GM03348 (cell line): ENCODE results near the gene VOPP1.
"Not testable (repeated sequence)": the region's sequence is repeated elsewhere in the genome, so short reads cannot be mapped to it uniquely, and the experiment has no call there.

Experiments used
- DNase-seq: peaks from one replicate; pipeline ENCODE4 v3.0.0; 2012; ENCODE audit warnings: low spot score

Gene VOPP1

DNA sequence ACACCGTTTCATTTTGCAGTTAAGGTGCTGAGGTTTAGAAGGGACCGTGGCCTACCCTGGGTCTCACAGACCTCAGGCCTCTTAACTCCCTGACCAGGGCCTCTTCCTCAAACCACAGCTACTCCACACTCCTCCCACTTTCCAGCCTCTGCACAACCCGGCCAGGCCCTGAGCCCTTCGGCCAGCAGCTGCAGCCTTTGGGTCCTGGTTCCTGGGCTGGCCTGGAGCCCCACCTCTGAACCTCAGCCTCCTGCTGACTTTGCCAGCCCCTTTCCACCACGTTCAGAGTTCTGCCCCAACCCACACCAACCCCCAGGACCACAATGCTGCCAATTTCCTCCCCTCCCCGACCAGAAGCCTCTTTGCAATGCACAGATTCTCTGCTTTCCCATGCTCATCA is 84.1 kb downstream of the VOPP1 start:
- no peak for DNase-seq

GRCh38 chr7:55486991-55487390 is 85.3 kb downstream of the VOPP1 start:
- DNase-seq: no peak

DNA sequence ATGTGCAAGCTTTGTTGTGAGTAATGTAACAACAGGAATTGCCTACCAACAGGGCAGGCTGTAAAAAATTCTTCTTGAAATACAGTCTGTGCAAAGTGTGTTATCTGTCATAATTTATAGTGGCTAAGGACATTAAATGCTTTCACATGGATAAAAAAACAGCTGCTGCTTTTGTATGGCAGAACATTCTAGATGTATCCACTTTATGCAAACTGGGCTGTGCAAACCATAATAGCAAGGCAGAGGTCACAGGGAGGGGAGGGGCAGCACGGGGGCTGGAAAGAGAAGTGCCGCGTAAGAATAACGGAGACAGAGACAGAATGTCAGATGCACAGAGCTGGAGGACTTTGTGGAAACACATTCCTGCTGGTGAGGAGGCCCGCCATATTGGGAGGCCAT is 86.1 kb downstream of the VOPP1 start:
- DNase-seq: no peak

- DNase-seq: no peak
Observed at GRCh38 chr7:55485501-55486191, 86.7 kb downstream of the VOPP1 start.

DNA sequence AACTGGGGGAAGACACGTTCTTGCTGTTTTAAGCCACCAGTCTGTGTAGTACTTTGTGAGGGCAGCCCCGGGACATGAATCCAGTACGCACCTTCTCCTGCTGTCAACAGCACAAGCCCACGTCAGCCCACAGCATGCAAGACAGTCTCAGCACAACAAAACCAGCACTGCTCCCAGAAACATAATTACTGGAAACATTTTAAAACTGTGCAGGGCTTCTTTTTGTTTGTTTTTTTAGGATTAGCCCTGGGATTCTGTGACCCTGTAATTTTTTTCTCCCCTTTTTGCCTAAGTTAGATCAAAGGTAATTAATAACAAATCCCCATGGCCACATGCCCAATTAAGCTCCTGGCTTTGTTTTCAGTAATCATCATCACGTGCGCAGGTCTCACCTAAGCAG is 87.5 kb downstream of the VOPP1 start:
- DNase-seq: no peak

DNA sequence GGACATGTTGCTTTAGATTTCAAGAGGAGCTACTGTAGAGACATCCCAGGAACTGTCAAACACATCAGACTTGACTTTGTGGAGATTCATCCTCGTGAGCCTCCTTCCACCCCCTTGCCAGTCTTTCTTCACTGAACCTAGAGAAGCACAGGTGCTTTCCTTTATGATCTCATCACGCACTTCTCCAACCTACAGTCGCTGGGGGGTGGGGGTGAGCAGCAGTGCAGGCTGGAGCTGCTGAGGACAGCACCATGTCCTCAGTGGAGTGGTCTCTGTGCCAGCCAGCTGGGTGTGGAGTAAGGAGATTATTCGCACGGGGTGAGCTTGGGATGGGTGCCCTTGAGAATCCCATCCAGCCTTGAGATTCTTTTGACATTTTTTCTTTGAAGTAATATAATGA is 88.1 kb downstream of the VOPP1 start:
- DNase-seq: no peak

GRCh38 chr7:55483046-55483445 is 89.3 kb downstream of the VOPP1 start:
- DNase-seq: no peak

- no peak for DNase-seq
Observed at GRCh38 chr7:55481155-55481554, 91.1 kb downstream of the VOPP1 start.

DNA sequence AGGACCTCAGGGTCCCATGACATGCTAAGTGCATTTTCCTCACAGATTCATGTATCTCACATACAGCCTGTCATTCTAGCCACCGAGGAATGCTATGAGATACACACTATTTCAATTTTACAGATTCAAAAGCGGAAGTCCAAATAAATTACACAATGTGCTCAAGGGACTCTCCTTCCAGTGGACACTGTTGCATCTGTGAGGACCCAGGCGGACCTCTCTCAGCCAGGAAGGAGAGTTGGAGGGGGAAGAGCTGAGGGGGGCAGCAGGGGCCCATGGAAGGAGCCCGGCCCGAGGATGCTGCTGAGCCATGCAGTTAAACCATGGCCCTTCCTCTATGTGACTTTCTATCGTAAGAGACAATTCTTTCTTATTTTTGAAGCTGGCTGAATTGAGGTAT is 93.6 kb downstream of the VOPP1 start:
- no peak for DNase-seq

GRCh38 chr7:55477781-55478374 is 94.4 kb downstream of the VOPP1 start:
- DNase-seq: peak; percentile 89

DNA sequence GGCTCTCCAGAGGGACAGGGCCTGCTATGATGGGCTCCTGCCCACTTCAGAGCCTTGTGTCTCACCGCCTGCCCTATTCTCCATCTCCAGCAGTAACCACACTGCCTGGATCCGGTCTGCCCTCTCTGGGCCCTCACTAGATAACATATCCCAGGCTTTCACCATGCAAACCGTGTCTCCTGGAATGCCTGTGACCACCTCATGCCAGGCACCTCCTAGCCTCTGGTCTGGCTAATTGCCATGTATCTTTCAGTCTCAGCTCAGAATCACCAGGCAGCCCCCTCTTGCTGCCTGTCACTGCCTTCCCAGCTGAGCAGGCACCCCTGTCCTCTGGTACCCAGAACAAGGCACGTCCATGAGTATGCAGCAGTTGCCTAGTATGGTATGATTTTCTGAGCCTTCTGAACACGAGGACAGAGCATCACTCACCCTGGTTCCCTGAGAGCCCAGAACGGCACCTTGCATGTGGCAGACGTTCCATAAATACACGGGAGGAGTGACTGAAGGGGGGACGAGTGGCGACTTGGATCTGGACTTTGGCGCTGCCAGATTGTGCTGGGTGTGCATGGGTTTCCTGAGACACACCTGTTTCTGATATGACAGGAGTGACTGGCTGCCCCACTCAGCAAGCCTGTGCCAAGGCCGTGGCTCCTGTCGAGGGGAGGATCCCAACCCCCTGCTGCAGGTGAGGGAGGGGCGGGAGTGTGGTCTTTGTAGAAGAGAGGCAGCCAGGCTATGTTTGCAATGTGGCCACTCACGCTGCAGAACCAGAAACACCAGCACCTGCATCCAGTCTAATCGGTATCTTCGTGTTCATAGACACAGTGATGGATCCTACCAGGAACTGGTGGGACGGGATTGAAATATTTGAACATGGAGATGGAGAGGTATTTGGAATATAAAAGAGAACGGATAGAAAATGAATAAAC is 95.2 kb downstream of the VOPP1 start:
- no peak for DNase-seq

DNA sequence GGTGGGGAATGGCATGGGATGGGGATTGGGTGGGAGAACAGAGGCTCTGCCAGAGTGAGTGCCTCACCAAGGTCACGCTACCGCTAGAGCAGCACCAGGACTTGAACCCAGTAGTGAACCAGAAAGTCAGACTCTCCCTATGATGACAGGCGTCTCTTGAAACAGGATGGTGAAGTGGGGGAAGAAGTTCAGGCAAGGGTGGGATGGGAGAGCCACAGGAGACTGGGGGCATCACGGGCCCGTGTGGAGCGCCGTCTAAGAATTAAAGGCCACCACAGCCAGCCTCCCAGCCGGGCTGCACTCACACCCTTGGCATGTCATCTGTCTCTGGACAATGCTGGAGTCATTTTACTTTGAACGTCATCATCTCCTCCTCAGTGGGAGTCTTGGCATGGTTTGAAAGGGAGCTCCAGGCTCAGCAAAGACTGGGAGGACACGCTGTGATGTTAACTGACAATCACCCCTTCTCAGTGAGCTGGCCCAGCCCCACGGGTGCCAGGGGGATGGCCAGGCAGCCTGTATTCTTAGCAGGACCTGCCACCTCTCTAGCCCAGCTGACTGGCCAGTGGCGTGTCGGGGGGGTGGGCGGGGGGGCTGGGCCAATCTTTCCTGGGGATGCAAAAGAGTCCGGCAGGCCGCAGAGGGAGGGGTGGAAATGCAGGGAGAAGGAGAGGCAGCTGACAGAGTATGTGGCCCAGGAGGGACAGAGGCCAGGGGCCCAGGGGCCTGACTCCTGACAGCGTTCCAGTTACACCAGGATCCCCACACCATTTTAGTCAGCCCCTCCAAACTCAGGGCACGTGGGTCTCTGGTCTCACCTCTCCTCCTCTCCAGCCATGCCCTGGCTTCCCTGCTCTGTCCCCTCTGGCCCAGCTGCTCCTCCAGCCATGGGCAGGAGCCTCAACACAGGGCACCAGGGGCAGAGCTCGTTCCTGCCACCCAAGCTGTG is 96.2 kb downstream of the VOPP1 start:
- DNase-seq: peak; percentile 29

DNA sequence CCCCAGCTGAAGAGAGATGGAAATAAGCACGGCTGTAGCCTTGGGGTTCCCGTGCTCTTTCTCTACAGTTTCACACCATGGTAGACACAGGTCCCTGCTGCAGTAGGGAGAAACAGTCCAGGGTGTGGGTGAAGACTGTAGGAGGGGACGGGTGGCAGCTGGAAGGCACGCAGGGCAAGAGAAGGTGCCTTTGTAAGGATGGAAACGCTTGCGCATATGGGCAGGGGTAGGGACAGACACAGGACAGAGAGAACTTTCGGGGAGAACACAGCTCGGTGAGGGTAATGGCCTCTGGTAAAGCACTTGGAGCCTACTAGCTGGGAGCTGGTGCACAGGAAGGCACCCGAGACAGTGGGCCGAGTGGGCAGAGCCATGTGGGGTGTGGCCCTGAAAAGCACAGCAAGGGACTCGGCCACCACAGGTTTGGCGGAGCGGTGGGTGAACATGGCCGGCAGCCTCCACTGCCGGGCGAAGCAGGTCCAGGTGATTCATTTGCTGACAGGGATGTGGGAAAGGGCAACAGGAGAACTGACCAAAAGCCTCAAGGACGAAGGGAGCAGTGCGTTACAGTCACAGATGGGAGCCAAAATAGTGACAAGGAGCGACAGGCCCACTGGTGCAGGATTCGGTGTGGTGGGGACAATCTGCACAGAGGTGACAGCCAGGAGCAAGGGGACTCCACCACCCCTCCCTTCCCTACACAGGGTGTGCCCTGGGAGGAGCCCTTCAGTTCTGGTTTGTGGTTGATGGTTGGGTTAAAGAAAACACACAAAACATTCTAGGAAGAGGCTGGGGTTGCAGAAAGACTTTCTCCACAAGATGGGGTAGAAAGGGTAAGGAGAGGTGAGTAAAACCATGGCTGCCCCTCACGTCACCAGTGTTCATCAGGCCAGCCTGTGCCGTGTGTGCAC is 97.1 kb downstream of the VOPP1 start:
- no peak for DNase-seq

DNA sequence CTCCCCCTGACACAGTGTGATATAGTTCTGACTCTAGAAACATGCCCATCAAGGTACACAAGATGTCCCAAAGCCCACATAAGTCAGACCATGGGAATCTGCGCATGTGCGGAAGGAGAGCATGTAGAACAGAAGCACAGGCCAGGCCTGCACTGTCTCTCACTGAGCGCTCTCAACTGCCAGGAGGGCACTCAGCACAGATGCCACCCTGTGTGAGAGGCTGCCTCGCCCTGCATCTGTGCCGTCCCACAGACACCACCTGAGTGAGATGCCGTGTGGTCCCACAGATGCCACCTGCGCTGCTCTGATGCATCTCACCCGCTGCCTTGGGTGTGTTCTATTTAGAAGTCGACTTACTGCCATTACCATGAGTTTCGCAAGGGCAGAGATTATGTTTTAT is 98.4 kb downstream of the VOPP1 start:
- no peak for DNase-seq

- DNase-seq: no peak
Observed at GRCh38 chr7:55472928-55473725, 99.2 kb downstream of the VOPP1 start.

DNA sequence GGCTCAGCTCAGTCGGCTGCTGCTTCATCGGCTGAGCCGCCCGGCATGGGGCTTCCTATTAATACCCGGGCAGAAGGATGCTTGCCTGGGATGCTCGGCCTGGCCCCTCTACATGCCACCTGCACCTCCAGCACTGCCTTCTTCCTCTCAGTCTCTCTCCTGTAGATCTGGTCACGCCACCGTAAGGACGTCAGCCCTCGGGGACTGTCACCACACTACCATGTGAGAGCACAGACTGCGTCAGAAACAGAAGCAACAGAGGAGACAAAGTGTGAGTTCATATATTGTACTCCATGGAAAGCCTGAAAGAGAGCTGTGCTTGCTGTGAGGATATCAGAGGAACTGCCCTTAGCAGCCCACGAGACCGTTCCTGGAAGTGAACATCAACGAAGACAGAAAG is 99.9 kb downstream of the VOPP1 start:
- DNase-seq: not testable (repeated sequence)

- DNase-seq: not testable (repeated sequence)
Observed at GRCh38 chr7:55471594-55471993, 100.7 kb downstream of the VOPP1 start.

GRCh38 chr7:55470261-55470660 is 102.0 kb downstream of the VOPP1 start:
- DNase-seq: no peak

- DNase-seq: no peak
Observed at GRCh38 chr7:55469721-55470120, 102.6 kb downstream of the VOPP1 start.

- DNase-seq: no peak
Observed at GRCh38 chr7:55469271-55469681, 103.0 kb downstream of the VOPP1 start.
